ENCODE measurements around the gene TSSK6.

TSSK6 gene

DNA sequence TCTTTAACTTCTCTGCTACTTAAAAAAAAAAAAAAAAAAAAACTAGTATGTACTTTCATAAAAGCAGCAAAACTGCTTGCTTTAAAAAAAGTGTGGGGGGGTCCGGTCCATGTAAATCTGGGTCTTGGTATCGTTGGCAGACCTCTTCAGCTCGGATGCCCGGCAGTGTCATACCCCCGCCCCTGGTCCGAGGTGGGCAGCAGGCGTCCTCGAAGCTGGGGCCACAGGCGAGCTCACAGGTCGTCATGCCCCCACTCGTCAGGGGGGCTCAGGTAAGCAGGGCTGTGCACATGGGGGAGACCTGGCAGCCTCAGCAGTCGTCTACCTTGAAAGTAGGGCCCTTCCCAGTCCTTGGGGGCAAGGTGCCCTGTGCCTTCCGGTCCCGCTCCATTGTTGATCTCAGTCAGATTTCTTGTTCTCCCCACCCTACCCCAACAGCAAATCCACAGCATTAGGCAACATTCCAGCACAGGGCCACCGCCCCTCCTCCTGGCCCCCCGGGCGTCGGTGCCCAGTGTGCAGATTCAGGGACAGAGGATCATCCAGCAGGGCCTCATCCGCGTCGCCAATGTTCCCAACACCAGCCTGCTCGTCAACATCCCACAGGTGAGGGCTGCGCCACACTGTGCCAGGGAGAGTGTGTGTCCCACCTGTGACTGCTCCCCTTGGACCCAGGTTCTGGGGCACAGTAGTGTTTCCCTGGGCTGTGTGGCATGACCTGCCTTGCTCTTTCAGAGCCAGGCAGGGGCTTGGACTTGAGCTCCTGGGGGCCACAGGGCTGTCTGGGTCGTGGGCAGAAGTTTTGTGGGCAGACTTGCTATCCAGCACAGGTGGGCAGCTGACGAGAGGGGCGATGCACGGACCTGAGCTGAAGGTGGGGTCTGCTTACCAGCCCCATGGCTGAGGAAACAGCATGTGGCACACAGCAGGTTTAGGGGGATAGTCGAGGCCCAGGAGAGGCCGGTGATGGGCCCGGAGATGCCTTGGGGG lies 19.4 kb downstream of the TSSK6 start:
- H3K9me3 ChIP-seq (ENCODE audit: control insufficient read depth, insufficient read depth, low read length) = no peaks in the 10 kb centered on the region
- H3K36me3 ChIP-seq (ENCODE audit: control insufficient read depth, insufficient read depth, low read length) = peaks cover 75% of the 10 kb centered on the region
- H3K27me3 ChIP-seq (ENCODE audit: control insufficient read depth, insufficient read depth, low read length) = no peaks in the 10 kb centered on the region
- H3K4me3 ChIP-seq (ENCODE audit: low read depth, low read length) = no peak overlapping the region
- H3K4me1 ChIP-seq (ENCODE audit: control insufficient read depth, insufficient read depth, low read length) = no peaks in the 10 kb centered on the region
- H3K9ac ChIP-seq (ENCODE audit: low read depth, low read length) = peak overlapping the region; percentile 12

- no peak overlapping the region for H3K4me3 ChIP-seq (ENCODE audit: low read depth, low read length)
- peaks cover 56% of the 10 kb centered on the region for H3K36me3 ChIP-seq (ENCODE audit: control insufficient read depth, insufficient read depth, low read length)
- H3K27me3 ChIP-seq (ENCODE audit: control insufficient read depth, insufficient read depth, low read length) = no peaks in the 10 kb centered on the region
- peaks cover under 1% of the 10 kb centered on the region for H3K4me1 ChIP-seq (ENCODE audit: control insufficient read depth, insufficient read depth, low read length)
- H3K9ac ChIP-seq (ENCODE audit: low read depth, low read length) = no peak overlapping the region
- no peaks in the 10 kb centered on the region for H3K9me3 ChIP-seq (ENCODE audit: control insufficient read depth, insufficient read depth, low read length)
Measured at GRCh38 chr19:19493841-19494546, 21.4 kb downstream of the TSSK6 start.

DNA sequence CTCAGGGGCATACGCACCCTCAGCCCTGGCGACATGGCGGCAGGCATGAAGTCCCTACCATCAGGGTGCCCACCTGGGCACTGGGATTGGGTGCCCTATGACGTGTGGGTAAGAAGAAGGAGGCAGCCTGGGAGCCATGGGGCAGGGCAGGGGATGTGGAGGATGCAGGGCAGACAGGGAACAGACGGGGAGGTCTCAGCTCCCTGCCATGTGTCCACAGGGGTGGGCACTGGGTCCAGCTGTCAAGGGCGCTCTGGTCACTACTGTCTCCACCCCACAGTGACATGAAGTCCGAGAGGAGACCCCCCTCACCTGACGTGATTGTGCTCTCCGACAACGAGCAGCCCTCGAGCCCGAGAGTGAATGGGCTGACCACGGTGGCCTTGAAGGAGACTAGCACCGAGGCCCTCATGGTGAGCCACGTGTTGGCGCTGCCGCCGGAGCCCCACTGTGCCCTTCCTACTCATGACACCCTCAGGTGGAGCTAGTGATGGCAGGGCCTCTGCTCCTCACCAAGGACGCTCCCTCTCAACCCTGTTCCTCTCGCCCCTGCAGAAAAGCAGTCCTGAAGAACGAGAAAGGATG lies 23.2 kb downstream of the TSSK6 start:
- Histone ChIP-seq H3K4me3 (ENCODE audit: low read depth, low read length) (no peak overlapping the region), H3K27me3 (ENCODE audit: control insufficient read depth, insufficient read depth, low read length) (no peaks in the 10 kb centered on the region), H3K9ac (ENCODE audit: low read depth, low read length) (no peak overlapping the region), H3K4me1 (ENCODE audit: control insufficient read depth, insufficient read depth, low read length) (peaks cover 9% of the 10 kb centered on the region), H3K9me3 (ENCODE audit: control insufficient read depth, insufficient read depth, low read length) (no peaks in the 10 kb centered on the region), H3K36me3 (ENCODE audit: control insufficient read depth, insufficient read depth, low read length) (peaks cover 42% of the 10 kb centered on the region)

DNA sequence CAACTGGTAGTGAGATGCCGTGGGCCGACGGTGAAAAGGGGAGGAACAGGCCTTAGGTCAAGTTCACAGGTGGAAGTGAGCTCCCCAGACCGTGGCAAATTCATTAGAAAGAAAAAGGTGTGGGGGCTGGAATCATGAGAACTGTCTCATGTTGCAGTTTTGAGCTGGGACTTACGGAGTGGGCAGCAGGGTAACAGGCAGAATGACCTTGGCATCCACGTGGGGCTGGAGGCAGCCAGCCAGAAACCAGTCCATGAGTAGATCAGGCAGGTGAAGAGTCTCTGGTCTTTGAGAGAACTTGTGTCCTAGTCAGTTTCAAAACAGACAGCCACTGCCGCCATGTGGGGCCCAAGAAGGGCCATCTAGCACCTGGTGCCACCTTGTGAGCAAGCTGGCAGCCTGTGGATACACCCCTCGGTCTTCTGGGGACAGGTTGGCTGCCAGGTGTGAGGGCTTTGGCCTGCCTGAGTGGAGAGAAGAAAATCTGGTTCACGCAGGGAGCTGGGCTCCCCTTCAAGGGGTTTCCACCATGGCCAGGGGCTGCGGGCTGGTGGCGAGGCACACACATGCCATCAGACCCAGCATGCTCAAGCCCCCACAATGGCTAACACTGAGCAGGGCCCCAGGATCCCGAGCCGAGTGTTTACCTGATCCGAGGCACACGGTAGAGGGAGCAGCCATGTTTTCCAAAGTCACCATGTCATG lies 23.9 kb downstream of the TSSK6 start:
- no peak overlapping the region for H3K9ac ChIP-seq (ENCODE audit: low read depth, low read length)
- H3K27me3 ChIP-seq (ENCODE audit: control insufficient read depth, insufficient read depth, low read length) = no peaks in the 10 kb centered on the region
- no peaks in the 10 kb centered on the region for H3K9me3 ChIP-seq (ENCODE audit: control insufficient read depth, insufficient read depth, low read length)
- H3K4me1 ChIP-seq (ENCODE audit: control insufficient read depth, insufficient read depth, low read length) = peaks cover 9% of the 10 kb centered on the region
- peaks cover 35% of the 10 kb centered on the region for H3K36me3 ChIP-seq (ENCODE audit: control insufficient read depth, insufficient read depth, low read length)
- H3K4me3 ChIP-seq (ENCODE audit: low read depth, low read length) = no peak overlapping the region

GRCh38 chr19:19490214-19490968 lies 25.0 kb downstream of the TSSK6 start:
- H3K9me3 ChIP-seq (ENCODE audit: control insufficient read depth, insufficient read depth, low read length) = no peaks in the 10 kb centered on the region

DNA sequence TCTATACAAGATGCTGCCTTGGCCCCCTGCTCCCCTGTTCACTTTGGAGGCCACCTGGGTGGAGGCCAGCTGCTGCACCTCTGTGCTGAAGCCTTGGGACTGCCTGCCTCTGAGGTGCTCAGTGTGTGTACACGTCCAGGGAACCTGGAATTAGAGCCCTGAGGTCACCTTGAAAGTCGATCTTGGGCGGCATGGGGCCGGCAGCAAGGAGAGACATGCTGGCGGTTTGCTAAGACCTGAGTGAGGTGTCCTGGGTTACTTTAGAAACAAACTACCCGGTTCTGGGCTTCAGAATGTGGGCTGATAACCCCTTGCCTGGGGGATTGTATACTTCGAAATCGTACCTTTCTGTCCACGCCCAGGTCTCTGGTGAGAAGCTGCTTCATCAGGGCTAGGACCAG lies 25.5 kb downstream of the TSSK6 start:
- H3K9ac ChIP-seq (ENCODE audit: low read depth, low read length) = no peak overlapping the region
- H3K36me3 ChIP-seq (ENCODE audit: control insufficient read depth, insufficient read depth, low read length) = peaks cover 22% of the 10 kb centered on the region
- no peaks in the 10 kb centered on the region for H3K27me3 ChIP-seq (ENCODE audit: control insufficient read depth, insufficient read depth, low read length)
- H3K4me3 ChIP-seq (ENCODE audit: low read depth, low read length) = no peak overlapping the region
- peaks cover 9% of the 10 kb centered on the region for H3K4me1 ChIP-seq (ENCODE audit: control insufficient read depth, insufficient read depth, low read length)
- H3K9me3 ChIP-seq (ENCODE audit: control insufficient read depth, insufficient read depth, low read length) = no peaks in the 10 kb centered on the region

More at GRCh38 chr19:19490214-19490968, 25.0 kb downstream of the TSSK6 start:
- Histone ChIP-seq H3K27me3 (ENCODE audit: control insufficient read depth, insufficient read depth, low read length) (no peaks in the 10 kb centered on the region), H3K9ac (ENCODE audit: low read depth, low read length) (no peak overlapping the region), H3K36me3 (ENCODE audit: control insufficient read depth, insufficient read depth, low read length) (peaks cover 24% of the 10 kb centered on the region), H3K4me1 (ENCODE audit: control insufficient read depth, insufficient read depth, low read length) (peaks cover 9% of the 10 kb centered on the region), H3K4me3 (ENCODE audit: low read depth, low read length) (no peak overlapping the region)

DNA sequence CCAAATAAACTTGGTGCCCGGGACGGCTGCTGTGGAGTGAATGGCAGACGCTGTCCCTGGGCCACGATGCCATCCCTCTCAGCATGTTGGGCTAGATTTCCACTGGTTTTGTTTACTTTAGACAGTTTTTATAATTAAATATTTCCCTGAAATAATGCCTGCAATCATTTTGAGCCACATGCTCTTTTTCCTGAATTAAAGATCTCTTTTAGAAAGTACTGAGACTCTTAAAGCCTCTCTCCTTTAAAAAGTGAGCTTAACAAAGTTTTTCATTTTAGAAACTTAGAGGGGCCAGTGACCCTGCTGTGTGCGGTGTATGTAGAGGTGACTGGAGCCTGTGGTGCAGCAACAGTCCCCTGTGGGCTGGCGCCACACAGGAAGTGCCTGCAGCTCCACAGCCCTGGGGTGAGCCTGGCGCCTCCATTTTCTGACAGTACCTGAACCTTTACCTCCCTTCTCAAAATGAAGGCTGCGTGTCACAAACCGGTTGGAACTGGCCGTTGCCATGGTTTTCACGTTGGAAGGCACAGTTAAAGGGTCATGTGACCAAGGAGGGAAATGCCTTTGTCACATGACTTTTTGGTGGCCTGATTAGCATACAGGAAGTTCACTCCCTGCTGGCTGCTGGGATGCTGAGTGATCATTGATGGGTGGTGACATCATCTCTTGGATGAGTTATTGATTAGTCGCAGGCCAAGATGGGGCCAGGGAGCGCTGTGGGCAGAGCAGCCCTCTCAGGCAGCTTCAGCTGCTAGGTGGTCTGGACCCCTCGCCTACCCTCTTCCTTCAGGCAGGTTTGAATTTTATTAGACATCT lies 26.3 kb downstream of the TSSK6 start:
- H3K9ac ChIP-seq (ENCODE audit: low read depth, low read length) = no peak overlapping the region
- peaks cover 15% of the 10 kb centered on the region for H3K36me3 ChIP-seq (ENCODE audit: control insufficient read depth, insufficient read depth, low read length)
- no peaks in the 10 kb centered on the region for H3K27me3 ChIP-seq (ENCODE audit: control insufficient read depth, insufficient read depth, low read length)
- H3K4me3 ChIP-seq (ENCODE audit: low read depth, low read length) = no peak overlapping the region
- H3K9me3 ChIP-seq (ENCODE audit: control insufficient read depth, insufficient read depth, low read length) = no peaks in the 10 kb centered on the region
- H3K4me1 ChIP-seq (ENCODE audit: control insufficient read depth, insufficient read depth, low read length) = peaks cover 9% of the 10 kb centered on the region

GRCh38 chr19:19487950-19488874 lies 27.1 kb downstream of the TSSK6 start:
- H3K4me1 ChIP-seq (ENCODE audit: control insufficient read depth, insufficient read depth, low read length) = peaks cover 9% of the 10 kb centered on the region
- H3K9me3 ChIP-seq (ENCODE audit: control insufficient read depth, insufficient read depth, low read length) = no peaks in the 10 kb centered on the region
- no peaks in the 10 kb centered on the region for H3K27me3 ChIP-seq (ENCODE audit: control insufficient read depth, insufficient read depth, low read length)
- H3K4me3 ChIP-seq (ENCODE audit: low read depth, low read length) = no peak overlapping the region
- H3K36me3 ChIP-seq (ENCODE audit: control insufficient read depth, insufficient read depth, low read length) = peaks cover 14% of the 10 kb centered on the region
- peak overlapping the region; percentile 12 for H3K9ac ChIP-seq (ENCODE audit: low read depth, low read length)

GRCh38 chr19:19487077-19487949 lies 28.0 kb downstream of the TSSK6 start:
- Histone ChIP-seq H3K4me3 (ENCODE audit: low read depth, low read length) (no peak overlapping the region), H3K4me1 (ENCODE audit: control insufficient read depth, insufficient read depth, low read length) (peaks cover 9% of the 10 kb centered on the region), H3K9ac (ENCODE audit: low read depth, low read length) (peak overlapping the region; percentile 12), H3K27me3 (ENCODE audit: control insufficient read depth, insufficient read depth, low read length) (no peaks in the 10 kb centered on the region), H3K9me3 (ENCODE audit: control insufficient read depth, insufficient read depth, low read length) (no peaks in the 10 kb centered on the region), H3K36me3 (ENCODE audit: control insufficient read depth, insufficient read depth, low read length) (peaks cover 10% of the 10 kb centered on the region)
